SK-N-SH (cell line): ENCODE measurements around the gene TOLLIP.

Experiments used
- FOSL2 ChIP-seq: IDR thresholded peaks from 2 replicates; pipeline ENCODE4 v1.4.0; 2012; ENCODE audit warnings: low read depth, mild to moderate bottlenecking, moderate library complexity, borderline replicate concordance
- FOXM1 ChIP-seq: IDR thresholded peaks from 2 replicates; pipeline ENCODE4 v1.4.0; 2012; ENCODE audit warnings: low read depth, mild to moderate bottlenecking
- MXI1 ChIP-seq: IDR thresholded peaks from 2 replicates; pipeline ENCODE4 v1.6.1; 2012; ENCODE audit warnings: mild to moderate bottlenecking, low read depth, low read length, improper control_type of control experiment
- RFX5 ChIP-seq: IDR thresholded peaks from 2 replicates; pipeline ENCODE4 v1.6.1; 2012; ENCODE audit warnings: mild to moderate bottlenecking, improper control_type of control experiment, low read length
- YY1 ChIP-seq: IDR thresholded peaks from 2 replicates; pipeline ENCODE4 v1.4.0; 2012; ENCODE audit warnings: low read depth, mild to moderate bottlenecking
- ZBTB33 ChIP-seq: IDR thresholded peaks from 2 replicates; pipeline ENCODE4 v1.4.0; 2012; ENCODE audit warnings: low read depth, borderline replicate concordance

DNA sequence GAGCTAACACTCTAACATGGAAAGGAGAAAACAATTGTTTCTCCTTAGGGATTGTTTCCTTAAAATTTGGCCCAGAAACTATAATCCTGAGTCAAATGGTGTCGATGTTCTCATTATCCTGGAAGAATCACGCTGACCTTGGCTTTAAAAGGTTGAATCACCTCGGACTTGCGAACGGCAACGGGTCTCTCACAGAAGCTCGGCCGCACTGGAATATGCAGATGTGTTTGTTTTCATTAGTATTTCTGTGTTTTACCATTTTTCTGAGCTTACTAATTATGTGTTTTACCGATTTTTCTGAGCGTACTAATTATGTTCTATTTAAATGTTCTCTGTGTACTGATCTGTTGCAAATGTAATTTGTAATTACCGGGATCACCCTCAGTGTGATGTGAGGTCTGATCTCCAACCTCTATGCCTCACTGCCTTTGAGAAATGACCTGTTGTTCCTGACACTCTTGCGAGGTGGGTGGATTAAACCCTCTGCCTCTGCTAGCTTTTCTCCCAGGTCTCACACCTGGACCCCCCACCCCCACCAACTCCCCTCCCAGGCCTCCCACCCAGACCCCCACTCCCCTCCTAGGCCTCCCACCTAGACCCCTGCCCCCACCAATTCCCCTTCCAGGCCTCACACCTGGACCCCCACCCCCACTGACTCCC is 42.0 kb upstream of the TOLLIP start:
- TF ChIP-seq MXI1 (no peak), RFX5 (no peak), ZBTB33 (no peak), FOXM1 (no peak), FOSL2 (no peak), YY1 (no peak)
